Activated T-cell treated with anti-CD3 and anti-CD28 coated beads, Interleukin-2, amount 50 U/mL, for 4 hours (primary cell): ENCODE measurements around the gene ATP2B3. TPM values are rescaled to one million over a fixed set of nuclear protein-coding genes. Genes with fewer than 3 reads are reported as not detected.

Experiments
- ATAC-seq, 2 donors: fragments of 200-7000 bp; cut with Tn5 transposase; one replicate each; pipeline ENCODE4 v1.10.0; 2021
- DNase-seq: peaks from one replicate; pipeline ENCODE4 v3.0.0-alpha.2; 2020
- H3K27me3 Mint-ChIP-seq: one replicate; pipeline ENCODE4 v1.8.0; 2021; ENCODE audit warnings: low read depth, mixed read lengths
- H3K36me3 Mint-ChIP-seq: one replicate; pipeline ENCODE4 v1.8.0; 2022; ENCODE audit warnings: mixed read lengths; ENCODE audit not compliant: insufficient read depth
- H3K4me1 Mint-ChIP-seq: one replicate; pipeline ENCODE4 v1.8.0; 2021; ENCODE audit warnings: low read depth, mixed read lengths
- H3K4me3 Mint-ChIP-seq: one replicate; pipeline ENCODE4 v1.8.0; 2021; ENCODE audit warnings: mild to moderate bottlenecking, moderate library complexity, mixed read lengths
- H3K9me3 Mint-ChIP-seq: one replicate; pipeline ENCODE4 v1.8.0; 2021; ENCODE audit warnings: mixed read lengths
- total RNA-seq, 3 donors: library from RNA; stranded (reverse); gene quantifications; one replicate each; pipeline ENCODE4 v1.2.1, GENCODE V29; 2021

The ATP2B3 gene
- total RNA-seq, 3 donors from 2014 or later, result 0.05 TPM; not detected in 2

GRCh38 chrX:153478746-153479145, 38.7 kb upstream of the ATP2B3 start:
- Mint-ChIP-seq H3K9me3 (no peaks in the 10 kb centered on the region), H3K27me3 (no peaks in the 10 kb centered on the region), H3K4me3 (no peak overlapping the region), H3K36me3 (no peaks in the 10 kb centered on the region), H3K4me1 (peaks cover 3% of the 10 kb centered on the region)
- ATAC-seq (no peak), DNase-seq (no peak)

GRCh38 chrX:153481043-153481442, 36.4 kb upstream of the ATP2B3 start:
- H3K36me3 Mint-ChIP-seq, result no peaks in the 10 kb centered on the region
- no peaks in the 10 kb centered on the region for H3K27me3 Mint-ChIP-seq
- ATAC-seq (no peak), DNase-seq (no peak)
- no peaks in the 10 kb centered on the region for H3K4me1 Mint-ChIP-seq
- H3K9me3 Mint-ChIP-seq, result no peaks in the 10 kb centered on the region
- no peak overlapping the region for H3K4me3 Mint-ChIP-seq

GRCh38 chrX:153482376-153483015, 34.9 kb upstream of the ATP2B3 start:
- Mint-ChIP-seq H3K4me3 (no peak overlapping the region), H3K4me1 (no peaks in the 10 kb centered on the region), H3K9me3 (no peaks in the 10 kb centered on the region), H3K36me3 (no peaks in the 10 kb centered on the region), H3K27me3 (no peaks in the 10 kb centered on the region)
- DNase-seq, result no peak
- no peak for ATAC-seq

- no peak overlapping the region for H3K4me3 Mint-ChIP-seq
- no peaks in the 10 kb centered on the region for H3K27me3 Mint-ChIP-seq
- H3K4me1 Mint-ChIP-seq, result no peaks in the 10 kb centered on the region
- H3K9me3 Mint-ChIP-seq, result no peaks in the 10 kb centered on the region
- ATAC-seq (no peak), DNase-seq (no peak)
- no peaks in the 10 kb centered on the region for H3K36me3 Mint-ChIP-seq
Observed at GRCh38 chrX:153485396-153486080, 31.9 kb upstream of the ATP2B3 start.

GRCh38 chrX:153486171-153486570, 31.3 kb upstream of the ATP2B3 start:
- H3K36me3 Mint-ChIP-seq, result no peaks in the 10 kb centered on the region
- ATAC-seq (no peak), DNase-seq (no peak)
- no peak overlapping the region for H3K4me3 Mint-ChIP-seq
- H3K4me1 Mint-ChIP-seq, result no peaks in the 10 kb centered on the region
- H3K9me3 Mint-ChIP-seq, result no peaks in the 10 kb centered on the region
- no peaks in the 10 kb centered on the region for H3K27me3 Mint-ChIP-seq

GRCh38 chrX:153487590-153488071, 29.8 kb upstream of the ATP2B3 start:
- Mint-ChIP-seq H3K36me3 (no peaks in the 10 kb centered on the region), H3K4me3 (no peak overlapping the region), H3K27me3 (no peaks in the 10 kb centered on the region), H3K9me3 (no peaks in the 10 kb centered on the region), H3K4me1 (no peaks in the 10 kb centered on the region)
- ATAC-seq, result no peak
- DNase-seq, result no peak

- no peak for ATAC-seq
- Mint-ChIP-seq H3K4me1 (no peaks in the 10 kb centered on the region), H3K36me3 (no peaks in the 10 kb centered on the region), H3K27me3 (no peaks in the 10 kb centered on the region), H3K4me3 (no peak overlapping the region), H3K9me3 (no peaks in the 10 kb centered on the region)
- no peak for DNase-seq
Observed at GRCh38 chrX:153488231-153488914, 29.1 kb upstream of the ATP2B3 start.

GRCh38 chrX:153490217-153490930, 27.1 kb upstream of the ATP2B3 start:
- DNase-seq (no peak), ATAC-seq (no peak)
- H3K27me3 Mint-ChIP-seq, result peaks cover 3% of the 10 kb centered on the region
- no peaks in the 10 kb centered on the region for H3K36me3 Mint-ChIP-seq
- peaks cover 2% of the 10 kb centered on the region for H3K4me1 Mint-ChIP-seq
- no peak overlapping the region for H3K4me3 Mint-ChIP-seq
- no peaks in the 10 kb centered on the region for H3K9me3 Mint-ChIP-seq

- ATAC-seq (no peak), DNase-seq (no peak)
- no peaks in the 10 kb centered on the region for H3K36me3 Mint-ChIP-seq
- no peaks in the 10 kb centered on the region for H3K9me3 Mint-ChIP-seq
- H3K27me3 Mint-ChIP-seq, result peaks cover 3% of the 10 kb centered on the region
- H3K4me1 Mint-ChIP-seq, result peaks cover 2% of the 10 kb centered on the region
- no peak overlapping the region for H3K4me3 Mint-ChIP-seq
Observed at GRCh38 chrX:153491351-153491914, 26.0 kb upstream of the ATP2B3 start.

GRCh38 chrX:153491918-153492317, 25.5 kb upstream of the ATP2B3 start:
- no peaks in the 10 kb centered on the region for H3K36me3 Mint-ChIP-seq
- ATAC-seq, result no peak
- no peak overlapping the region for H3K4me3 Mint-ChIP-seq
- H3K4me1 Mint-ChIP-seq, result peaks cover 2% of the 10 kb centered on the region
- no peaks in the 10 kb centered on the region for H3K9me3 Mint-ChIP-seq
- peaks cover 3% of the 10 kb centered on the region for H3K27me3 Mint-ChIP-seq
- DNase-seq, result no peak

- Mint-ChIP-seq H3K4me3 (no peak overlapping the region), H3K9me3 (no peaks in the 10 kb centered on the region), H3K36me3 (no peaks in the 10 kb centered on the region), H3K4me1 (peaks cover 2% of the 10 kb centered on the region), H3K27me3 (peaks cover 3% of the 10 kb centered on the region)
- ATAC-seq (no peak), DNase-seq (no peak)
Observed at GRCh38 chrX:153492543-153492942, 24.9 kb upstream of the ATP2B3 start.

- peaks cover 3% of the 10 kb centered on the region for H3K27me3 Mint-ChIP-seq
- no peaks in the 10 kb centered on the region for H3K9me3 Mint-ChIP-seq
- DNase-seq (no peak), ATAC-seq (no peak)
- H3K4me1 Mint-ChIP-seq, result peaks cover 2% of the 10 kb centered on the region
- no peak overlapping the region for H3K4me3 Mint-ChIP-seq
- no peaks in the 10 kb centered on the region for H3K36me3 Mint-ChIP-seq
Observed at GRCh38 chrX:153493085-153493484, 24.4 kb upstream of the ATP2B3 start.

GRCh38 chrX:153494061-153494460, 23.4 kb upstream of the ATP2B3 start:
- H3K9me3 Mint-ChIP-seq, result no peaks in the 10 kb centered on the region
- no peak for ATAC-seq
- peaks cover 2% of the 10 kb centered on the region for H3K4me1 Mint-ChIP-seq
- H3K27me3 Mint-ChIP-seq, result peaks cover 3% of the 10 kb centered on the region
- no peak overlapping the region for H3K4me3 Mint-ChIP-seq
- H3K36me3 Mint-ChIP-seq, result no peaks in the 10 kb centered on the region
- no peak for DNase-seq
